ENCODE data around the gene RFX3. TPM values are rescaled to one million over a fixed set of nuclear protein-coding genes. Genes with fewer than 3 reads are reported as not detected.
A peak's percentile ranks its signal among the peaks of the same experiment; 100 is the strongest.

RFX3 gene
- total RNA-seq, 3 donors from 2014 or later, result 9.2 to 10.1 (median 9.4) TPM

- H3K4me1 Mint-ChIP-seq (ENCODE audit: low read depth), result no peaks in the 10 kb centered on the region
- no peaks in the 10 kb centered on the region for H3K9me3 Mint-ChIP-seq
- DNase-seq (no peak), ATAC-seq (no peak)
- no peak overlapping the region for H3K4me3 Mint-ChIP-seq
- H3K36me3 Mint-ChIP-seq (ENCODE audit: insufficient read depth), result peaks cover 37% of the 10 kb centered on the region
- H3K27me3 Mint-ChIP-seq (ENCODE audit: low read depth), result no peaks in the 10 kb centered on the region
Measured at GRCh38 chr9:3262826-3263529, 262.8 kb downstream of the RFX3 start.

GRCh38 chr9:3261484-3261883, 264.3 kb downstream of the RFX3 start:
- Mint-ChIP-seq H3K4me1 (ENCODE audit: low read depth) (no peaks in the 10 kb centered on the region), H3K36me3 (ENCODE audit: insufficient read depth) (peaks cover 40% of the 10 kb centered on the region), H3K9me3 (no peaks in the 10 kb centered on the region), H3K4me3 (no peak overlapping the region), H3K27me3 (ENCODE audit: low read depth) (no peaks in the 10 kb centered on the region)
- no peak for ATAC-seq
- no peak for DNase-seq

- ATAC-seq, result no peak
- Mint-ChIP-seq H3K36me3 (ENCODE audit: insufficient read depth) (peaks cover 51% of the 10 kb centered on the region), H3K4me3 (no peak overlapping the region), H3K4me1 (ENCODE audit: low read depth) (no peaks in the 10 kb centered on the region), H3K27me3 (ENCODE audit: low read depth) (no peaks in the 10 kb centered on the region), H3K9me3 (no peaks in the 10 kb centered on the region)
- no peak for DNase-seq
Measured at GRCh38 chr9:3256571-3257330, 269.1 kb downstream of the RFX3 start.

GRCh38 chr9:3251309-3251708, 274.5 kb downstream of the RFX3 start:
- Mint-ChIP-seq H3K36me3 (ENCODE audit: insufficient read depth) (peaks cover 42% of the 10 kb centered on the region), H3K27me3 (ENCODE audit: low read depth) (no peaks in the 10 kb centered on the region), H3K4me1 (ENCODE audit: low read depth) (no peaks in the 10 kb centered on the region), H3K9me3 (no peaks in the 10 kb centered on the region), H3K4me3 (no peak overlapping the region)
- DNase-seq (no peak), ATAC-seq (no peak)

- no peak overlapping the region for H3K4me3 Mint-ChIP-seq
- no peaks in the 10 kb centered on the region for H3K27me3 Mint-ChIP-seq (ENCODE audit: low read depth)
- peaks cover 42% of the 10 kb centered on the region for H3K36me3 Mint-ChIP-seq (ENCODE audit: insufficient read depth)
Measured at GRCh38 chr9:3250741-3251140, 275.1 kb downstream of the RFX3 start.

GRCh38 chr9:3247211-3247610, 278.6 kb downstream of the RFX3 start:
- H3K4me3 Mint-ChIP-seq, result no peak overlapping the region
- H3K4me1 Mint-ChIP-seq (ENCODE audit: low read depth), result peaks cover 2% of the 10 kb centered on the region
- no peaks in the 10 kb centered on the region for H3K27me3 Mint-ChIP-seq (ENCODE audit: low read depth)
- H3K36me3 Mint-ChIP-seq (ENCODE audit: insufficient read depth), result peaks cover 31% of the 10 kb centered on the region
- DNase-seq, result no peak
- H3K9me3 Mint-ChIP-seq, result no peaks in the 10 kb centered on the region
- no peak for ATAC-seq

More at GRCh38 chr9:3250741-3251140, 275.1 kb downstream of the RFX3 start:
- no peaks in the 10 kb centered on the region for H3K4me1 Mint-ChIP-seq (ENCODE audit: low read depth)
- ATAC-seq (no peak), DNase-seq (no peak)
- no peaks in the 10 kb centered on the region for H3K9me3 Mint-ChIP-seq

GRCh38 chr9:3246241-3246640, 279.6 kb downstream of the RFX3 start:
- Mint-ChIP-seq H3K36me3 (ENCODE audit: insufficient read depth) (peaks cover 26% of the 10 kb centered on the region), H3K4me3 (no peak overlapping the region), H3K27me3 (ENCODE audit: low read depth) (no peaks in the 10 kb centered on the region), H3K9me3 (no peaks in the 10 kb centered on the region), H3K4me1 (ENCODE audit: low read depth) (peaks cover 2% of the 10 kb centered on the region)
- ATAC-seq, result no peak
- DNase-seq, result no peak

- peaks cover 2% of the 10 kb centered on the region for H3K4me1 Mint-ChIP-seq (ENCODE audit: low read depth)
- no peaks in the 10 kb centered on the region for H3K9me3 Mint-ChIP-seq
- ATAC-seq (peak in 1 of 2 donors; percentile 59), DNase-seq (no peak)
- H3K36me3 Mint-ChIP-seq (ENCODE audit: insufficient read depth), result peaks cover 26% of the 10 kb centered on the region
- H3K4me3 Mint-ChIP-seq, result no peak overlapping the region
- no peaks in the 10 kb centered on the region for H3K27me3 Mint-ChIP-seq (ENCODE audit: low read depth)
Measured at GRCh38 chr9:3244963-3245653, 280.7 kb downstream of the RFX3 start.

- no peaks in the 10 kb centered on the region for H3K27me3 Mint-ChIP-seq (ENCODE audit: low read depth)
- no peak overlapping the region for H3K4me3 Mint-ChIP-seq
- peaks cover 2% of the 10 kb centered on the region for H3K4me1 Mint-ChIP-seq (ENCODE audit: low read depth)
- DNase-seq, result no peak
- H3K9me3 Mint-ChIP-seq, result no peaks in the 10 kb centered on the region
- ATAC-seq, result no peak
- peaks cover 26% of the 10 kb centered on the region for H3K36me3 Mint-ChIP-seq (ENCODE audit: insufficient read depth)
Measured at GRCh38 chr9:3243683-3244082, 282.1 kb downstream of the RFX3 start.

GRCh38 chr9:3241290-3241689, 284.5 kb downstream of the RFX3 start:
- ATAC-seq, result no peak

GRCh38 chr9:3240656-3241268, 285.0 kb downstream of the RFX3 start:
- peak; percentile 44 for DNase-seq
- peak; percentile 79 to 93 for ATAC-seq
- Mint-ChIP-seq H3K36me3 (ENCODE audit: insufficient read depth) (peaks cover 16% of the 10 kb centered on the region), H3K27me3 (ENCODE audit: low read depth) (no peaks in the 10 kb centered on the region), H3K9me3 (no peaks in the 10 kb centered on the region), H3K4me3 (no peak overlapping the region), H3K4me1 (ENCODE audit: low read depth) (peaks cover 2% of the 10 kb centered on the region)

More at GRCh38 chr9:3241290-3241689, 284.5 kb downstream of the RFX3 start:
- Mint-ChIP-seq H3K4me3 (no peak overlapping the region), H3K27me3 (ENCODE audit: low read depth) (no peaks in the 10 kb centered on the region), H3K4me1 (ENCODE audit: low read depth) (peaks cover 2% of the 10 kb centered on the region), H3K9me3 (no peaks in the 10 kb centered on the region), H3K36me3 (ENCODE audit: insufficient read depth) (peaks cover 18% of the 10 kb centered on the region)
- no peak for DNase-seq

- H3K4me1 Mint-ChIP-seq (ENCODE audit: low read depth), result no peaks in the 10 kb centered on the region
- ATAC-seq (no peak), DNase-seq (no peak)
- H3K36me3 Mint-ChIP-seq (ENCODE audit: insufficient read depth), result peaks cover 12% of the 10 kb centered on the region
- no peaks in the 10 kb centered on the region for H3K27me3 Mint-ChIP-seq (ENCODE audit: low read depth)
- H3K9me3 Mint-ChIP-seq, result no peaks in the 10 kb centered on the region
- H3K4me3 Mint-ChIP-seq, result no peak overlapping the region
Measured at GRCh38 chr9:3239240-3239639, 286.6 kb downstream of the RFX3 start.

GRCh38 chr9:3238236-3238635, 287.6 kb downstream of the RFX3 start:
- DNase-seq, result no peak
- no peak overlapping the region for H3K4me3 Mint-ChIP-seq
- H3K4me1 Mint-ChIP-seq (ENCODE audit: low read depth), result no peaks in the 10 kb centered on the region
- peaks cover 15% of the 10 kb centered on the region for H3K36me3 Mint-ChIP-seq (ENCODE audit: insufficient read depth)
- H3K27me3 Mint-ChIP-seq (ENCODE audit: low read depth), result no peaks in the 10 kb centered on the region
- ATAC-seq, result no peak
- H3K9me3 Mint-ChIP-seq, result no peaks in the 10 kb centered on the region

GRCh38 chr9:3237121-3237520, 288.7 kb downstream of the RFX3 start:
- Mint-ChIP-seq H3K9me3 (no peaks in the 10 kb centered on the region), H3K4me3 (no peak overlapping the region), H3K36me3 (ENCODE audit: insufficient read depth) (peaks cover 19% of the 10 kb centered on the region), H3K27me3 (ENCODE audit: low read depth) (no peaks in the 10 kb centered on the region), H3K4me1 (ENCODE audit: low read depth) (no peaks in the 10 kb centered on the region)
- ATAC-seq (no peak), DNase-seq (no peak)

All from activated T-cell treated with anti-CD3 and anti-CD28 coated beads, Interleukin-2, amount 50 U/mL, for 4 hours (primary cell).